Measurements from ENCODE around the gene OPRL1. TPM values are rescaled to one million over a fixed set of nuclear protein-coding genes. Genes with fewer than 3 reads are reported as not detected.

Gene OPRL1
- 1.3 and 2.0 TPM in 2 replicates for total RNA-seq

GRCh38 chr20:64080013-64080812 is at the start of gene OPRL1:
Gene OPRL1 (plus strand): TSS chr20:64080082. CDS start chr20:64092721, 12,639 bp downstream.

GRCh38 chr20:64035933-64036345 is 43.9 kb upstream of the OPRL1 start, which contains the start of gene C20orf204:
Gene C20orf204 (plus strand): TSS chr20:64036182. CDS start chr20:64036324, 142 bp downstream.

GRCh38 chr20:64049060-64049877 is 30.6 kb upstream of the OPRL1 start, which contains the start of gene SOX18:
Gene SOX18 (minus strand): TSS chr20:64049639. CDS start chr20:64049516, 123 bp downstream.

GRCh38 chr20:64062596-64063388 is 17.1 kb upstream of the OPRL1 start, which contains the start of gene TCEA2:
Gene TCEA2 (plus strand): TSS chr20:64063198. CDS start chr20:64063313, 115 bp downstream.

GRCh38 chr20:64079273-64080012 is 439 bp upstream of the OPRL1 start, which contains the start of gene RGS19:
Gene RGS19 (minus strand): TSS chr20:64079518. CDS start chr20:64076886, 2,632 bp downstream.

GRCh38 chr20:64083804-64084684 is 4.2 kb downstream of the OPRL1 start, which contains the start of gene LKAAEAR1:
Gene LKAAEAR1 (minus strand): TSS chr20:64084398. CDS start chr20:64084219, 179 bp downstream.

GRCh38 chr20:64106981-64107735 is 27.3 kb downstream of the OPRL1 start, which contains the start of gene NPBWR2:
Gene NPBWR2 (minus strand): TSS chr20:64107565. CDS start chr20:64106831, 734 bp downstream.

Small RNA genes within 50 kb of the gene (small RNA-seq; reads per million reads assigned to genes)
- gene AL355803.1 (not detected), gene MIR6813 (0.14 reads per million)

Other genes starting within 250 kb of the OPRL1 start
- gene ZBTB46, start 248.8 kb upstream of the OPRL1 start, total RNA-seq, result 1.6 and 1.8 TPM in 2 replicates
- gene ABHD16B, start 218.6 kb upstream of the OPRL1 start, total RNA-seq, result not detected in 2 replicates
- 66.0 and 103 TPM in 2 replicates for gene TPD52L2, start 214.8 kb upstream of the OPRL1 start, total RNA-seq
- 34.5 and 56.6 TPM in 2 replicates for gene DNAJC5, start 185.0 kb upstream of the OPRL1 start, total RNA-seq
- gene UCKL1, start 123.7 kb upstream of the OPRL1 start, total RNA-seq, result 21.1 and 21.6 TPM in 2 replicates
- gene ZNF512B, start 110.2 kb upstream of the OPRL1 start, total RNA-seq, result 15.3 and 15.6 TPM in 2 replicates
- gene SAMD10, start 100.4 kb upstream of the OPRL1 start, total RNA-seq, result 0.39 and 0.65 TPM in 2 replicates
- gene PRPF6, start 99.0 kb upstream of the OPRL1 start, total RNA-seq, result 47.6 and 61.6 TPM in 2 replicates
- 1.6 and 2.0 TPM in 2 replicates for gene C20orf204, start 43.9 kb upstream of the OPRL1 start, total RNA-seq
- gene SOX18, start 30.4 kb upstream of the OPRL1 start, total RNA-seq, result 0.11 TPM in 1 of 2 replicates, not detected in the other
- 12.0 and 34.5 TPM in 2 replicates for gene TCEA2, start 16.9 kb upstream of the OPRL1 start, total RNA-seq
- gene RGS19, start 564 bp upstream of the OPRL1 start, total RNA-seq, result 10.2 and 19.7 TPM in 2 replicates
- not detected in 2 replicates for gene LKAAEAR1, start 4.3 kb downstream of the OPRL1 start, total RNA-seq
- not detected in 2 replicates for gene NPBWR2, start 27.5 kb downstream of the OPRL1 start, total RNA-seq
- gene MYT1, start 84.4 kb downstream of the OPRL1 start, total RNA-seq, result under 0.01 TPM in 1 of 2 replicates, not detected in the other
- 29.2 and 32.6 TPM in 2 replicates for gene PCMTD2, start 175.7 kb downstream of the OPRL1 start, total RNA-seq

All from placental epithelial cell (primary cell).